GM18502 (cell line): ENCODE measurements around the gene GPR146.

Source experiments
- ATAC-seq: cut with Tn5 transposase; IDR thresholded peaks from one replicate; pipeline ENCODE4 v1.9.1; 2021; ENCODE audit warnings: mild to moderate bottlenecking; ENCODE audit not compliant: unreplicated experiment, poor library complexity

Gene GPR146

DNA sequence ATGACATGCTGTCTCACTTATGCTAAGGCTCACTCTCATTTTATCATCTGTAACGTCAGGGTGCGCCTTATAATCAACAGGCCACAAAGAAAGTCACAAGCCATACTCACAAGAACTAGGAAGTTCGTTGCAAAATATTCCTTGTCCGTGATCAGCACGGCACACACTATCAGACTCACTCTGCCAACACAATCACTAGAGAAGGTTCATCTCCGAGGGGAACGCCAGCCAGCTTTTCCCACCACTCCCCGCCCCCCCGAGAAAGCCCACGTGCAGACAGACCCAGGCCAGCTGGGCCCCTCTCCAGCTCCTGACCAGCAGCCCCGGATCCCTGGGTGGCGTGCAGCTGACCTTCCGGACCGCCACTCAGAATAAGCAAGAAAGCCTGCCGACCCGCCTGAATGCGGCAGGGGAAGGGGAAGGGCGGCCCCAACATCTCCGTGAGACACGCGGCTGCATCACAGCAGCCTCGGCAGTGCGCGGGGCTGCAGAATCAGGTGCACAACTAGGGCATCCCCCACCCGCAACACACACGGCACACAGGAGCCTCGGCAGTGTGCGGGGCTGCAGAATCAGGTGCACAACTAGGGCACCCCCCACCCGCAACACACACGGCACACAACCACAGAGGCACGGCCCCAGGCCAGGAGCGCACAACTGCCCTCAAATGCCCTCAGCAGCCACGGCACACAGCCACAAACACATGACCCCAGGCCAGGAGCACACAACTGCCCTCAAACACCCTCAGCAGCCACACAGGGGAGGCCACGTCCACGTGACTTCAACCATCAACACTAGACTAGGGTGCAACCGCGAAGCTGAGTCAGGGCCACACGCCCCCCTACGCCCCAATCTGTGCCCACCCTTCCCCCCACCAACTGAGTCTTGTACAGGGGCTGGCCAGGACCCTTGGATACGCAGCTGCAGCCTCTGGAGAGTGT is 2.5 kb upstream of the GPR146 start:
- ATAC-seq = no peak

DNA sequence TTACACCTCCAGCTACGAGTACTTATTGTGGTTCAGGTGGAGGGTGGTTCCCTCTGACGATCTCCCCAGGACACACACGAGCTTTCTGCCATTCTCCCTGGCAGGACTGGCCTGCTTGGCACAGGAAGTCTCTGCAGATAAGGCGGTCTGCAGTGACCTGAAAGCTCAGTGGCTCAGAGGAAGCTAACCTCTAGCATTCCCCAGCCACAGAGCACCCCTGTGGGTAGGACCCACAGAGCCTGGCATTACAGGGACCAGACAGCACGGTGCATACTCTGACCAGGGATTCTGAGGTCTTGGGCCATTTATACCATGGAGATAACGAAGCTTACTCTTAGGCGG is 1.9 kb upstream of the GPR146 start:
- no peak for ATAC-seq

GRCh38 chr7:1043552-1044188 is 676 bp upstream of the GPR146 start:
- ATAC-seq = no peak

- ATAC-seq = no peak
Observed at GRCh38 chr7:1045069-1046063, 1.0 kb downstream of the GPR146 start.

DNA sequence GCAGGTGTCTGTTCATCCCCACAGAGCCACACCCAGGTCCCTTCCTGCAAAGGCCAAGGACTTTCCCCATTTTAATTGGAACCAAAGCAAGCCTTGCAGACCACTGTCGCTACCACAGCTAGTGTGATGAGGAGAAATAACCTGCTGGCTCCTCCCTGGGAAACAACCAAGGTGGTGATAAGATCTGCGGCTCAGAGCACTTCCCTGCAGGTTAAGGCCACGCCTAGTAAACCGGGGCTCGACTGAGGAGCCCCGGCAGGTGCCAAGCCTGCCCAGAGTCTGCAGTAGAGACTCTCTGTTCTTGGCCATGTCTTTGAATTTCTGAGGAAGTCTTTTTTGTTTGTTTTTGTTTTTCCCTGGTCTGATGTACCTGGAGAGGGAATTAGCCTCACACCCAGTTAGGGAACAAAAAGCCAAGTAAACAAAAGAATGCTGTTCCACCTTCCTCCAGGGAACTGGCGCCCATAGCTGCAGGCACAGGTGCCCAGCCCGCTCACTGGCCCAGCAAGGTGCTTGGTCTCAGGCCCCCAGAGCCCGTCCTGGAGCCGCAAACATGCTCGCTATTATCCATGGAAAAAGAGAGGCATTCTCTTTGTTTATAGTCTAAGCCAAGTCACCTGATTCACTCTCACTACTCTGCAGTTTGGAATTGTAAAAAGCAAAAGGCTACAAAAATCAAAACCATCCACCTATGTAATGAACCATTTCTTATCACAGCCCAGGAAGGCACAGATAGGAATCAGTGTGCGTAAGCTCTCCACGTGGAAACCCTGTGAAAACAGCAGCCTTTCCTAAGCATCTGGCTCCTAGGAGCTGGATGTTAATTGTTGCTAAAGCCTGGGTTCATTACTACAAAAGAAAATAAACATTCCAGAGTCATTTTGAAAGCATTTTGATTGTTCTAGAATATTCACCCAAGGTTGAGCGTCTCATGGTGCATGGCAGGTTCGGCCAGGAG is 2.7 kb downstream of the GPR146 start:
- ATAC-seq = no peak

DNA sequence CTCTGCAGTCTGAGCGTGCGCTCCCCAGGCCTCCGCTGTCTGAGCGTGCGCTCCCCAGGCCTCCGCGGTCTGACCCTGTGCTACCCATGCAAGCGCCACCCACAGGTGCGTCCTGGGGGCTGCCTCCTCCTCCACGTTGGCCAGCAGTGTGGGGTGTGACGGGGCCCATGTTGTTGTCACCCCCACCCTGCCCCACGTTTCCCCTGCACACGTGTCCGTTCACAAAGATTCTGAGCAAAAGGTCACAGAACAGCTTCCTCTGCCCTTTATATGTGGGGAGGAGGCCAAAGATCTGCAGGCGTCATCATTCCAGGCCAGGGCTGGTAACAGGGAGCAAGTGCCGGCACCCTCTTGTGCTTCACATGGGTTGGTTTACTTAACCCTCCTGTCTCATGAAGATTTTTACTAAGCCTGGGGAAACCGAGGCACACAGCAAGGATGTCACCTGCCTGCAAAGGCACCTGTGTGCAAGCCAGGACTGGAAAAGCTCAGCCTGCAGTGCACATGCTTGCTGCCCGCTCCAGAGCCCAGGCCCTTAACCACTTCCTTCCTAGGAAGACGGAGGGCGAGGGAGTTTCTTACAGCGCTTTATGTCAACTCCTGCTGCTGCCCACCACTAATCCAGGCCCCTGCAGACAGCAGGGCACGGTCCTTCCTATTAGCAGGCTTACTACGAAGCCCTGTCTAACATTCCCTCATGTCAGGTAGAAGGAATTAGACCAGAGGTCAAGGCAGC is 4.8 kb downstream of the GPR146 start:
- no peak for ATAC-seq

- ATAC-seq = no peak
Observed at GRCh38 chr7:1049801-1050200, 5.5 kb downstream of the GPR146 start.

DNA sequence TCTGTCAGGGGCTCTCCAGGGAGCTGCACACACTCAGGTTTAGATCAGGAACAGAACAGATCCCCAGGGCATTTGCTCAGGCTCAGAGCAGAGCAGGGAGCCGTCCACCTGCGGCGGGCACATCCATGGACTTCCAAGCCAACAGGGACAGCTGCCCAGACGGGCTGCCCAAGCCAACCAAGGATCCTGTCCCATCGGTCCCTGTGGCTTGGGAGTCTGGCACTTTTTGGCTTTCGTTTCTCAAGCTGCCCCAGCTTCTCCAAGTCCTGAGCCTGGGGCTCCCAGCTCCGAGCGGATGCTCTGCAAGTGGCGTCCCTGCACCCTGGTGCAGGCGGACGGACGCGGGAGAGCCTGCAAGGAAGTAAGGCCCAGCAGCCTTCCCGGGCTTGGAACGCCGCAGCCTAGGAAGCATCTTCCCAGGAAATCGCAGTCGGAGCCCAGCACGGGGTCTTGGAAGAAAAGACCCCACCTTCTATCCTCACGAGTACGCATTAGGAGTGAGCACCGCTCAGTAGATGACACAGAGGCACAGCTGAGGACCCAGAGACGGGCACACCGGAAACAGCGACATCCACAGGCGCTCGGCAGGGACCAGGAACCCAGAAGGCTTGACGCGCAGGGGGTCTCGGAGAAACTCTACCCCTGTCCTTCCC is 6.0 kb downstream of the GPR146 start:
- no peak for ATAC-seq

- ATAC-seq = no peak
Observed at GRCh38 chr7:1050956-1051690, 6.8 kb downstream of the GPR146 start.

- no peak for ATAC-seq
Observed at GRCh38 chr7:1052031-1052818, 7.9 kb downstream of the GPR146 start.

DNA sequence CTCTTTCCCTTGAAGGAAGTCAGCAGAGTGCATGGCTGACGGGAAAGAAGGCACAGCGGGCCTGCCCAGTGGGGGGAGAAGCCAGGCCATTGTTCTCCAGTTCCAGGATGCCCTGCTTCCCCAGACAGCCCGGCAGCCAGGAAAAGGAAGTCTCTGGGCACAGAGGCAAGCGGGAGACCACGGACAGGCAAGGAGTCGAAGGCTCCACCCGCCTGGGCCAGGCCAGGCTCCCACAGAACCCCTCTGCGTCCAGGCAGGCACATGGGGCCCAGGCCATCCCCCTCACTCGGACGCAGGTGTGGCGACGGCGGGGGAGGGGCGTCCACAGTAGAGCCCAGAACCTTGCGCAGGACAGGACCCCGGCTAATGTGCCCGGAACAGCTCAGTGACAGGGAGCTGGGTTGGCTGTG is 8.7 kb downstream of the GPR146 start:
- ATAC-seq = no peak

GRCh38 chr7:1053816-1054370 is 9.5 kb downstream of the GPR146 start:
- ATAC-seq = no peak

- ATAC-seq = no peak
Observed at GRCh38 chr7:1054438-1054837, 10.1 kb downstream of the GPR146 start.

GRCh38 chr7:1054861-1055450 is 10.6 kb downstream of the GPR146 start:
- no peak for ATAC-seq

- no peak for ATAC-seq
Observed at GRCh38 chr7:1055491-1055955, 11.2 kb downstream of the GPR146 start.
